Small intestine (tissue), 7 donors: ENCODE measurements around the gene LRRC32. TPM values are rescaled to one million over a fixed set of nuclear protein-coding genes. Genes with fewer than 3 reads are reported as not detected.
A peak's percentile ranks its signal among the peaks of the same experiment; 100 is the strongest.

Experiments used
- DNase-seq, 2 donors: peaks; one replicate each; pipeline versions ENCODE4 v3.0.0 to v3.0.0-alpha.2; 2013
- FAIRE-seq: peaks from 2 replicates; lab custom pipeline; 2012; peaks lifted over from hg19 to GRCh38; lab: Jason Lieb, UNC
- H3K27ac ChIP-seq, 3 donors: one replicate each; pipeline ENCODE4 v1.5.1; 2013; ENCODE audit warnings: low read length in 2 of 3, mild to moderate bottlenecking in 2 of 3, control low read depth in 1 of 3, inconsistent platforms in 1 of 3, low read depth in 1 of 3, moderate library complexity in 1 of 3
- H3K27me3 ChIP-seq, 3 donors: one replicate each; pipeline ENCODE4 v1.6.1; 2013; ENCODE audit warnings: low read length in 3 of 3, inconsistent platforms in 1 of 3; ENCODE audit not compliant: control insufficient read depth in 3 of 3, insufficient read depth in 3 of 3
- H3K36me3 ChIP-seq, 3 donors: one replicate each; pipeline ENCODE4 v1.6.1; 2013; ENCODE audit warnings: low read length in 3 of 3, inconsistent platforms in 1 of 3, low read depth in 1 of 3, mild to moderate bottlenecking in 1 of 3, moderate library complexity in 1 of 3; ENCODE audit not compliant: control insufficient read depth in 3 of 3, insufficient read depth in 2 of 3
- H3K4me1 ChIP-seq, 3 donors: one replicate each; pipeline ENCODE4 v1.6.1; 2013; ENCODE audit warnings: low read length in 2 of 3, inconsistent platforms in 1 of 3, low read depth in 1 of 3, mild to moderate bottlenecking in 1 of 3, moderate library complexity in 1 of 3; ENCODE audit not compliant: control insufficient read depth in 3 of 3, insufficient read depth in 2 of 3
- H3K4me3 ChIP-seq, 3 donors: one replicate each; pipeline ENCODE4 v1.5.1; 2013; ENCODE audit warnings: low read length in 3 of 3, control low read depth in 1 of 3, inconsistent platforms in 1 of 3, low read depth in 1 of 3, mild to moderate bottlenecking in 1 of 3, moderate library complexity in 1 of 3
- H3K9me3 ChIP-seq, 2 donors: one replicate each; pipeline ENCODE4 v1.6.1; 2013; ENCODE audit warnings: low read depth in 1 of 2, low read length in 1 of 2; ENCODE audit not compliant: control insufficient read depth in 2 of 2, insufficient read depth in 1 of 2
- WGBS, 3 donors: extraction: QIAGEN DNeasy Blood & Tissue Kit; methylation state at CpG; one replicate each; pipeline ENCODE4 v1.1.7; 2013; 5-methylcytosine and 5-hydroxymethylcytosine counted together
- polyA plus RNA-seq, 4 donors: library from polyadenylated mRNA; stranded (reverse) in 3 of 4; unstranded in 1 of 4; fragments of 200-250 nt in 3 of 4; fragments of 120-200 nt in 1 of 4; gene quantifications; one replicate each; pipeline versions ENCODE4 v1.2.1 to v1.2.3, GENCODE V29; 2013
- donor health status: healthy with polysubstance abuse.
- donor health status: control.
- donor health status: control.
- donor health status: Bipolar disorder and iron deficiency.
- donor health status: healthy.

Gene LRRC32
- polyA plus RNA-seq, 4 donors = 2.2 to 44.7 (median 7.3) TPM

DNA sequence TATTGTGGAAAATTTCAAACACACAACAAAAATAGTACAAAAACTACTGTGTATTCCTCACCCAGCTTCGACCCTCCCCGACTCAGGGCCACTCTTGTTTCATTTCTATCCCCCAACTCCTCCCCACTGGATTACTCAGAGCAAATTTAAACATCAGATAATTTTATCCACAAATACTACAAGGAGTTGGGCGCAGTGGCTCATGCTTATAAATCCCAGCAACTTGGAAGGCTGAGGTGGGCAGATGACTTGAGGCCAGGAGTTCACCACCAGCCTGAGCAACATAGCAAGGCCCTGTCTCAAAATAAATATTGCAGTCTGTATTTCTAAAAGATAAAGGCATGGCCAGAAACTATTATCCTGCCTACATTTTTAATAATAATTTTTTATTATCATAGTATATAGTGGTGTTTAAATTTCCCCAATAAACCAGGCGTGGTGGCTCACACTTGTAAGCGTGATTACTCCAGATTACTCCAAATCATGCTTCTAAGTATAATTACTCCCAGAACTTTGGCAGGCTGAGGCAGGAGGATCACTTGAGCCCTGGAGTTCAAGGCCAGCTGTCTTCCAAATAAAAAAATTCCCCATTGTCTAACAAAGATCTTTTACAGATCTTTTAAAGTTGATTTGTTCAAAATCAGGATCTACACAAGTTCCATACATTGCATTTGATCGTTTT lies 39.8 kb downstream of the LRRC32 start:
- Histone ChIP-seq H3K27me3 (no peaks in the 10 kb centered on the region), H3K36me3 (no peaks in the 10 kb centered on the region), H3K9me3 (peaks cover 0 to 6% of the 10 kb centered on the region in 2 donors), H3K27ac (peak overlapping the region in 1 of 3 donors; percentile 92), H3K4me1 (peaks cover 0 to 9% (median 0%) of the 10 kb centered on the region in 3 donors), H3K4me3 (no peak overlapping the region)
- DNase-seq (no peak), FAIRE-seq (no peak)
- WGBS, 3 donors = 61 to 74% (median 67%) methylated on average over 6 of the region's 6 CpGs

DNA sequence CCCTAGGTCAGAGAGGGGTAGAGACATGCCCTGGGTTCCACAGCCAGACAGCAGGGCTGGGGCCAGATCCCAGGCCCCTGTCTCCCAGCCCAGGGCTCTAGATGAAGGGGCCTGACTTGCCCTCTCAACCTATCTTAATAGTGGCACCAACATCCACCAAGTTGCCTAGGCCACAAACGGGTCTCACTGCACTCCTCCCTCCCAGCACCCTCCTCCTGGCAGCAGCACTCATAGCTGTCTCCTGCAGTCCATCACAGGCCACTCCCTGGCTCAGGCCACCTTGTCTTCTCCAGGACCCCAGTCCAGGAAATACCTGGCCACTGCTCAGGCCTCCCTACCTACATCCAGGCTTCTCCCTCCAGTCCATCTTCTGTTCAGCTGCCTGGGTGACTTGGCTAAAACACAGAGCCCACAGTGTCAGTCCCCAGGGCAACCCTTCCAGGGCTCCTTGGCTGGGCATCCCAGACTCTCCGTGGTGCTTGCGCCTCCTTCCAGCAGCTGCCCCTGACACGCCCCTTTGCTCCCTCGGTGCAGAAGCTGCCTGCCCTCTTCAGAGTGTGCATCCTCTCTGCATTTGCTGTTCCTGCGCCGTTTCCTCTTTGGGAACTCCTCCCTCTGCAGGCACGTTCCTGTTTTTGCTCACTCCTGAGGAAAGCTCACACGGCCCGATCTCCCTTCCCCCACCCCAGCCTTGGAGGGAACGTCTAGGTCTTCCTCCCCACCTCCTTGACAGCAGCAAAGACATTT lies 40.5 kb downstream of the LRRC32 start:
- FAIRE-seq (no peak), DNase-seq (no peak)
- Histone ChIP-seq H3K9me3 (peaks cover 0 to 10% of the 10 kb centered on the region in 2 donors), H3K4me1 (peaks cover 0 to 9% (median 0%) of the 10 kb centered on the region in 3 donors), H3K27me3 (no peaks in the 10 kb centered on the region), H3K4me3 (no peak overlapping the region), H3K27ac (peak overlapping the region in 2 of 3 donors; percentile 68 to 92), H3K36me3 (no peaks in the 10 kb centered on the region)
- 28 to 63% (median 41%) methylated on average over 11 of the region's 11 CpGs for WGBS, 3 donors

DNA sequence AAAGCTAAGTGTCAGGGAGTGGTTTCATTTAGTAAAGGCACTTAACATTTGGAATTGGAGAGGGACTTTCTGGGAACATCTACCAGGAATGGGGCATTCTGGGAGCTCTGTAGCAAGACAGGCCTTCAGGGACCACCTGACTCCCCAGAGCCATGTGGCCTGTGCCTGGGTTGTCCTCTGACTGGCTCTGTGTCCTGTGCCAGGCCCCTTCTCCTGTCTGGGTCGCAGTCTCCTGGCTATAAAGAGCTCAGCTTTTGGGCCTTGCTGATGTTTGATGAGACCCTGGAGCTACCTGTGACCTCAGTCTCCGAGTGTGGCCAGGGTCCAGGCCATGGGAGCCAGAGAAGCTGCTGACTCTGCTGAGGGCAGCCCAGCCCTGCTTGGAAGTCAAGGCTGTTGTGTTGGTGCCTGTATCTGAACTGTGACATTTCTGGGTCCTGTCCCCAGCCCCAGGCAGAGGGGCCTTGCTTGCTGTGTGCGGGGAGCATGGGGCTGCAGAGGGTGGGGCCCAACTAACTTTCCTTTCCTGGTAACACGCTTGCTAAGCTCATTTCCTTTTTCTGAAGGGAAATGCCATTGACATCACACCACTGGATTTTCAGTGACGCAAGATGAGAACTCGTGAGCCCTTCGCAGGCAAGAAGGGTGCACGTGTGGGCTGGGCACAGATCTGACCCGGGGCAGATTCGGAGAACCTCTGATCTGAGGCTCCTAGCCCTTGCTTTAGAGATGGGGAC lies 41.3 kb downstream of the LRRC32 start:
- Histone ChIP-seq H3K4me3 (no peak overlapping the region), H3K4me1 (peaks cover 0 to 9% (median 0%) of the 10 kb centered on the region in 3 donors), H3K27me3 (no peaks in the 10 kb centered on the region), H3K9me3 (peaks cover 0 to 10% of the 10 kb centered on the region in 2 donors), H3K36me3 (no peaks in the 10 kb centered on the region), H3K27ac (peak overlapping the region in 2 of 3 donors; percentile 68 to 92)
- 68 to 92% (median 84%) methylated on average over 10 of the region's 10 CpGs for WGBS, 3 donors
- FAIRE-seq = no peak
- no peak for DNase-seq

DNA sequence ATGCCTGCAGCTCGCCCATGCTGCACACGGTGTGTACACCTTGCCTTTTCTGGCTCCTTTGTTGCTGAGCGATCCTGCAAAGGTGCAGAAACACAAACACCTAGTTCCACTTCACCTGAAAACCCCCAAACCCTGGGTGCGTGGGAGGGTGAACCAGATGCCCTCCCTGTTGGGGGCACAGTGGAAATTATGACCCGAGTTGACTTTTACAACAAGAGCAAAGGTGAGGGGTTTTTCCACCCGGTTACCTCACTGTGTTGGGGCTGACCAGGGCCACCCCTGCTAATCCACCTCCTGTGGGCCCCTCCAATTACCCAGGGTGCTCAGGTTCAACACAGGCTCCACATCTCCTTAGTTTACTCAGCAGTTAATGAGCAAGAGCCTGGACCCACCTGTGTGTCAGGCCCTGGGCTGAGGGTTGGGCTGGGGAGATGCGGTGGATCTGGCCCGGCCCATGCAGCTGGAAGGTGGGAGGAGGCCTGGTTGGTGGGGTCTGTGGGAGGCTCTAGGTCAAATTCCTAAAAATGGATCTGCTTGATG lies 42.1 kb downstream of the LRRC32 start:
- Histone ChIP-seq H3K9me3 (peaks cover 0 to 10% of the 10 kb centered on the region in 2 donors), H3K36me3 (no peaks in the 10 kb centered on the region), H3K27ac (no peak overlapping the region), H3K4me3 (no peak overlapping the region), H3K27me3 (no peaks in the 10 kb centered on the region), H3K4me1 (peaks cover 0 to 9% (median 0%) of the 10 kb centered on the region in 3 donors)
- DNase-seq = no peak
- FAIRE-seq = no peak
- whole genome bisulfite sequencing, 3 donors = 79 to 85% (median 81%) methylated on average over 8 of the region's 8 CpGs

DNA sequence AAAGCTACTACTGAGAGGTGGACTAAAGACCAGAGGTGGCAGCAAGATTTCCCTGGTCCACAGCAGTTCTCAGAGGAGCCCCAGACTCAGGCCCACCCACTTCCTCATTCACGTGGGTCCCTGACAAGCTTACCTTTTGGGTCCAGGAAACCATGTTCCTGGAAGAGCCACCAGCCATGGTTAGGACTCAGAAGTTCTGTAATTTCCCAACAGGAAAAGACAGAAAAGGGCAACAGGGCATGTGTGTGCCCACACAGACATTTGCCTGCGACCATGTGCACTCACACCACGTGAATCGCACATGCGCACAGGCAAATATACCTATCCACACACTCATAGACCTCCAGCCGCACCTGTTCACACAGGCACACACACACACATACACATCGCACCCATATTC lies 42.9 kb downstream of the LRRC32 start:
- no peaks in the 10 kb centered on the region for H3K36me3 ChIP-seq
- H3K27ac ChIP-seq = peak overlapping the region in 1 of 3 donors; percentile 4
- DNase-seq (no peak), FAIRE-seq (no peak)
- H3K27me3 ChIP-seq = no peaks in the 10 kb centered on the region
- H3K9me3 ChIP-seq = peaks cover 0 to 10% of the 10 kb centered on the region in 2 donors
- H3K4me3 ChIP-seq = no peak overlapping the region
- 84% methylated on average over 7 of the region's 7 CpGs for WGBS, 3 donors
- peaks cover 0 to 9% (median 0%) of the 10 kb centered on the region in 3 donors for H3K4me1 ChIP-seq

DNA sequence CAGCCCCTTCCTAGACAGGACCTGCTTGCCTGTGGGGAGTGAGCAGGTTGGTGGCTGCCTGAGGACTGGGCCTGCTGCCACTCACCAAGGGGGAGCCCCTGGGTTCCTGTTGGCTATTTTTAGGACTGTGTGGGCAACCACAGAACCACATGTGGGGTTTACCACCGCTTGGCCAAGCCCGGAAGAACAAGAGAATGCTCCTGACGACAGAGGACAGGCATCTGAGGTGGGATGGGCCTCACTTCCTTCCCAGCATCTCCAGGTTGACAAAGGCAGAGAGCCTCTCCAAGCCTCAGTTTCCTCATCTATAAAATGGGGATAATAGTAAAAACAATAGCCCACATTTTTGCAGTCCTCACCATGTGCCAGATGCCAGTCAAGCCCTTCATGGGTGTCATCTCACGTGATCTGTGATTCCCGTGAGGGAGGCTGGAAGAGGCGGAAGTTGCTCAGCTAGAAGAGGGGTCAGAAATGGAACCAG lies 43.6 kb downstream of the LRRC32 start:
- Histone ChIP-seq H3K4me3 (no peak overlapping the region), H3K27ac (no peak overlapping the region), H3K4me1 (peaks cover 0 to 9% (median 0%) of the 10 kb centered on the region in 3 donors), H3K27me3 (no peaks in the 10 kb centered on the region), H3K9me3 (peaks cover 0 to 10% of the 10 kb centered on the region in 2 donors), H3K36me3 (no peaks in the 10 kb centered on the region)
- FAIRE-seq = no peak
- 65 to 86% (median 69%) methylated on average over 6 of the region's 6 CpGs for WGBS, 3 donors
- DNase-seq = no peak

DNA sequence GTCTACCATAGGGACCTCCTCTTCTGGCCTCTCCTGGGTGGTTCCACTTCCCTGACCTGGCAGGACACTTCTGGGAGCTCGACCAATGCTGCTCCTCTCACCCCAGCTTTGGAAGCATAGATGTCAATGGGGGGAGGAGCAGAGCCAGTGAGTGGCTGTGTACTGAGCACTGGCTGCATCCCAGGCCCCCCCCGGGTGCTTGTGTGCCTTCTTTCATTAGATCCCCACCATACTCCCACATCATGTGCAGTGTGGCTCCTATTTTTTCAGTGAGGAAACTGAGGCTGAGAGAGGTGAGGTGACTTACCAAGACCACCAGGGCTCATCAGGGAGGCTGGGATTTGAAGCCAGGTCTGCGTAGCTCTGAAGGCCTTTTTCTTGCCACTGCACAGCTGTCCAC lies 44.3 kb downstream of the LRRC32 start:
- H3K9me3 ChIP-seq = peaks cover 0 to 10% of the 10 kb centered on the region in 2 donors
- 94% methylated on average over 3 of the region's 3 CpGs for WGBS, 3 donors
- no peaks in the 10 kb centered on the region for H3K27me3 ChIP-seq
- no peak for DNase-seq
- FAIRE-seq = no peak
- peaks cover 0 to 9% (median 0%) of the 10 kb centered on the region in 3 donors for H3K4me1 ChIP-seq
- no peaks in the 10 kb centered on the region for H3K36me3 ChIP-seq
- no peak overlapping the region for H3K27ac ChIP-seq
- H3K4me3 ChIP-seq = no peak overlapping the region
